Kidney capillary endothelial cell (primary cell): Measurements from ENCODE around the gene EVC2.

Experiments used
- DNase-seq: peaks from one replicate; pipeline ENCODE4 v3.0.0-alpha.2; 2018; ENCODE audit warnings: low spot score

Gene EVC2

DNA sequence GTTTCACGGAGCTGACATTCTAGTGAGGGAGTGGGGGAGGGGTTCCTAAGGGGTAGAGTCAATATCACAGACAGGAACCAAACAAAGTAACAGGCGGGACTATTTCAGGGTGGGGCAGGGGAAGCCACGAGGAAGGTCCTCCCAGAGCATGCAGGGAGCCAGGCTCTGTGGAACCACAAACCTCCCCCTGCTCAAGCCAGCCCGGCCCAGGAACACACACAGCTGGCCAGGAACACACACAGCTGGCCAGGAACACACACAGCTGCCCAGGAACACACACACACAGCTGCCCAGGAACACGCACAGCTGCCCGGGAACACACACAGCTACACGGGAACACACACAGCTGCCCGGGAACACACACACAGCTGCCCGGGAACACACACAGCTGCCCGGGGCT, 24.8 kb downstream of the EVC2 start:
- no peak for DNase-seq

DNA sequence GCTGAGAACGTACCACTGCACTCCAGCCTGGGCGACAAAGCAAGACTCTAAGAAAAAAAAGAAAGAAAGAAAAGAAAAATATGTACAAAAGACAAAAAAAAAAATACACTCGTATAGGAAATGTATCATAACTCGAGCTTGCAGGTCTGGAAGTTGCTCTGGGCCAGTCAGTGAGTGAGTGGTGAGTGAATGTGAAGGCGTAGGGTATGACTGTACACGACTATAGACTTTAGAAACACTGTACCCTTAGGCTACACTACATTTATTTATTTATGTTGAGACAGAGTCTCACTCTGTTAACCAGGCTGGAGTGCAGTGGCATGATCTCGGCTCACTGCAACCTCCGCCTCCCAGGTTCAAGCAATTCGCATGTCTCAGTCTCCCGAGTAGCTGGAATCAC, 29.4 kb downstream of the EVC2 start:
- DNase-seq, result no peak

DNA sequence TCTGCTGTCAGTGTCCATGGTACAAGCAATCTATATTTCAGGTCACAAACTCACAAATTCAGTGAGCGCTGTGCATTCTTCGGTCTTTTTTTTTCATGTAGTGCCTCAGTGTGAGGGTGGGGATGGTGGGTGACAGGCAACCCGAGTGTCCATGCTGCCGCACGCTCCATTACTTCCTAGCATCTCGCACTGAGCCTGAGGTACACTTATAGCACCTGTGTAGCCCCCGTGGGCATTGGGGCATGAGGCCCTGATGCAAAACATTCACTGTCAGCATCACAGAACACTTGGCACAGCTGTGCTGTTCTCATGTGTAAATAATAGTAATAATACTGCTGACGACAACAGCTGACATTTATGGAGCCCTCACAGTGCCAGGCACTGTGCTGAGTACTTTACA, 31.6 kb downstream of the EVC2 start:
- no peak for DNase-seq

DNA sequence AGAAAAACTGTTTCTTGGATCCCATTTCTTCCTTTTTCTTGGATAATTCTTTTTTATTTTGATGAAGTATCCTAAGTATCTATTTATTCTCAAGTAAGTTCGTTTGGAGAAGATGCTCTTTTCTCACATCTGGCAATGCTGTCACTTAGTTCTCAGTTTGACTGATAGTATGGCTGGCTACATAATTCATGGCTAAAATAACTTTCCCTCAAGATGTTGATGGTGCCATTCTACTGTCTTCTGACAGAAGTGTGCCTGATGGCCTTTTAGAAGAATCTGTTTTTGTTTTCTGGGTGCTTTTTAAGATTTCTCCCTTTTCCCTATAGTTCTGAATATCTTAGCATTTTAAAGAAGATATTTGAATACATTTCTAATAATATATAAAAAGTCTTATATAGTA, 41.6 kb downstream of the EVC2 start:
- DNase-seq, result no peak

DNA sequence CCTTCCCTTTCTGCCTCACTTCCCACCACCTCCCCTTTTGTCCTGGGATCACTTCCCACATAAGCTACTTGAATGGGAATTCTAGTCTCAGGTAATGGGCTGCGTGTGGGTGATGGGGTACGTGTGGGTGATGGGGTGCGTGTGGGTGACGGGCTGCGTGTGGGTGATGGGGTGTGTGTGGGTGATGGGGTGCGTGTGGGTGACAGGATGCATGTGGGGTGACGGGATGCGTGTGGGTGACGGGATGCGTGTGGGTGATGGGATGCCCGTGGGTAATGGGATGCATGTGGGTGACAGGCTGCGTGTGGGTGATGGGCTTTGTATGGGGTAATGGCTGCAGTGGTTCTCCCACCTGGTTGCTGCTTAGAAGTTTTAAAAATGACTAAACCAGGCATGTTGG, 43.6 kb downstream of the EVC2 start:
- DNase-seq, result no peak

DNA sequence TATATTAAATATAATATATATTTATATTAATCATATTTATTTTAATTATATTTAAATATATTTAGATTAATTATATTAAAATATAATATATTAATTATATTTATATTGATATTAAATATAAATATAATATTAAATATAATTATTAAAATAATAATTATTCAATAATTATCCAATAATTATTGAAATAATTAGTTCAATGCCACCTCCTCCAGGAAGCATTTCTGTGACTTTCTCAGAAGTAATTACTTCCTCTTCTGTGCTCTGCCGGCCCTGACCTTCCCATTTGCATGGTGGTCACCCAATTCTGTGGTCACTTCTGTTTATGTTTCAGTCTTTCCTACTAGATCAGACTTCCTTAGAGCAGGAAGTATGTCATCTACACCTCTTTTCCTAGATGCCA, 45.8 kb downstream of the EVC2 start:
- DNase-seq, result no peak

DNA sequence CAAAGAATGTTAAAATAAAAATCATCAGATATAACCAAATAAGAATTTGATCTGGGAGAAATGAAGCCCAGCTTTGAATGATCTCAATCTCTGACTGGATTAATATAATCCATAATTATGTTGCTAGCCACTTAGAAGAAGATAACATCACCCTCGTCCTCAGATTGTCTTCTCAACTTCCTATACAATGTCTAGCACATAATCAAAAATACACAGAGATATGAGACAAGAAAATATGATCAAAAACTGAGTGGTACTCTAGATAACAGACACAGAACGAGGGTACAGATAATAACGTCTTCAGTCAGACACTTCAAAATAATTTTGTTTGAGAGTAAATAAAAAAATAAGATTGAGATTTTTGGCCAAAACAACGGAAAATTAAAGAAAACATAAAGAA, 47.1 kb downstream of the EVC2 start:
- DNase-seq, result no peak

DNA sequence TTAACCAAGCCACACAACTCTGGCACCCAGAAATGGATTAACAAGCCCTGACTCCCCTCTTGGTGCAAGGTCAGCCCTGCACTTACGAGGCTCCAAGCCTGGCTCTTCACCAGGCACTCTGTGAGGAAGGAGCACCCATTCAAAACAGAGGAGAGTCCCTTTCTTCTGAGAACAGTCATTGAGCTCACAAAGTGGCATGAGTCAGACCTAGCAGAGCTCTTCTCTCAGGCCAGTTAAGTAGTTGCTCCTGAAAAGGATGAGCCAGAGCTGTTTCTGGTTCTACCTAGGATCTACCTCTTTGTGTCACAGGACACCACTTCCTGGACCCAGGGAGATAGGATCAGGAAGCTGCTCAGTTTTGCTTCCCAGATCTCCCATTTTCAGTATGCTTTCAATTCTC, 48.2 kb downstream of the EVC2 start:
- DNase-seq, result no peak

DNA sequence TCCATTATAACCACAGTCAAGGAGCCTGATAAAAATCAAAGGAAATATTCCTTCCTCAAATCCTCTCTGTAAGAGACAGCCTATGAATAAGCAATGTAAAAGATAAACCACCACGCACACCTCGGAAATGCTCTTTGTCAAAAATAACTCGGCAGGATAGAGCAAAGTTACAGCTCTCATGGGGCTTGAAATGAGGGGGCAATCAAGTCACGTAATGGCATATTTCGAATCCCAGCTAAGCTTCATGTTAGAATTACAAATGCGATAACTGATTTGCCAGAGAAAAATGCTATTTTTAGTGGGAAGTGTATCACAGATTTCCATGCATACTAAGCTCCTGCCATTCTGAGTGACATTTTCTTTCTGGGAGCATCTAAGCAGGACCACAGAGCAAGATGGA, 49.4 kb downstream of the EVC2 start:
- DNase-seq, result no peak

DNA sequence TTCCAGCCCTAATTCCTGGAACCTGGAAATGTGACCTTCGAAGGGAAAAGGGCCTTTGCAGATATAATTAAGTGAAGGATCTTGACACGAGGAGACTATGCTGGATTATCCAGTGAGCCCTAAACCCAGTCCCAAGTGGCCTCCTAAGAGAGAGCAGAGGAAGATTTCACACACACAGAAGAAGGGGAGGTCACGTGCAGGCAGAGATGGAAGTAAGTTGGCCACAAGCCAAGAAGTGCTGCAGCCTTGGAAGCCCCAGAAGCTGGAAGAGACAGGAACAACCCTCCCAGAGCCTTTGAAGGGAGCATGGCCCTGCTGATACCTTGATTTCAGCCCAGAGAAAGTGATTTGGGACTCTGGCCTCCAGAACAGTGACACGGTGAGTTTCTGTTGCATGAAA, 51.9 kb downstream of the EVC2 start:
- no peak for DNase-seq

DNA sequence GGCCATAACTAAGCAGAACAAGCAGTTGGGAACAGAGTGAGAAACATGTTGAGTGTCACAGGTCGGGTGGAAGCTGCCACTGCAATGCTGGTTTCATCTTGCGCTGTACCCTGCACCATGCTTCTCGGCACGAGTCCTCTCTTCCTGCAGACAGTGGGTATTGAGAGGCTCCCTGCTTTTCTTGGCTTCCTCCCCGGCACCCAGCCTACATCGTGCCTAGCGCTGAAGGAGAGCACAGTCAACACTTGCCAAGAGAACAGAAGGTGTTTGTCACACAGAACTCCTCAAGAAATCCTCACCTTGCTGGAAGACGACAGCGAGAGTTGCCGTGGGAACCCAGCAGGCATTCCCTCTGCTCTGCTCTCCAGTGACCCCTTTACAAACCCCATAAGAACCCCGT, 53.6 kb downstream of the EVC2 start:
- no peak for DNase-seq

DNA sequence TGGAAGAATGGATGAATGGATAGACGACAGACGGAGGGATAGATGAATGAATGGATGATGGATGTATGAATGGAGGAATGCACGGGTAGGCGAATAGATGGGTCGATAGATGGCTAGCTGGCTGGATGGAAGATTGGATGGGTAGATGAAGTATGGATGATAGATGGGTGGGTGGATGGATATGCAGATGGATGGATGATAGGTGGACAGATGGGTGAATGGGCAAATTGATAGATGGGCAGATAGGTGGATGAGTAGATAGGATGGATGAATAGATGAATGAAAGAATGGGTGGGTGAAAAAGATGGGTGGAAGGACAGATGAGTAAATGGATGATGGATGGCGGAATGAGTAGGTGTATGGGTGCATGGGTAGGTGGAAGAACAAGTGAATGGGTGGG, 57.3 kb downstream of the EVC2 start:
- no peak for DNase-seq

DNA sequence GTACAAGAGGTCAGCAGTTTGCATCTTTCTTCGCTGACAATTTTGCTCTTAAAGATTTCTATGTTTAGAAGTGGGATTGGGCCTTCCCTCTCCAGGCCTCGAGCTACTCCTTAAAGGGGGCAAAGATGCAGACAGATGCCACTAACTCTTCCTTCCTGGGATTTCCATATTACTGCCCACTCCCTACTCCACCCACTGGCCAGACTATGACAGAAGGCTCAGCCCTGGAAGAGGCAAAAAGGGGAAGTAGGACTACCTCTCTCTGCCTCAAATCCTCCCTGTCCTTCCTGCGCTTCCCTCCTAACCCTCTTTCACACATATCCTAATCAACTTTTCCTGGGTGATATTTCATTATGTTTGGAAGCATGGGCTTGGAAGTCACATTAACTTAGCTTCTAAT, 58.3 kb downstream of the EVC2 start:
- no peak for DNase-seq

DNA sequence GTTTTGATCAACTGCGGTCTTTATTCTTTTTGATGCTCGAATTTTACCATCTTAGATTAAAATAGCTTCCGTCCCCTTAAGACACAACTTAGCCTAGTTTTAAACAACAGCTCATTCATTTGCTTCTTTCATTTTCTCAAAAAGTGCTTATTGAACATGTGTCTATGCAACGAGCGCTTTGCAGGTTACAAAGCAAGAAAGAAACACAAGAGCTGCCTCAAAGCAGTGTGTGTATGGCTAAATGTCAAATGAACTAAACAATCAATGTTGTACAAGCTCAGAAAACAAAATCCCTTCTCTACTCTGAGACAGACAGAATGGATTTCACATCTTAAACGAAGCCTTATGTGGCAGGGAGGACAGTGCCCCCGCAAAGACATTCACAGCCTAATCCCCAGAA, 61.0 kb downstream of the EVC2 start:
- no peak for DNase-seq

DNA sequence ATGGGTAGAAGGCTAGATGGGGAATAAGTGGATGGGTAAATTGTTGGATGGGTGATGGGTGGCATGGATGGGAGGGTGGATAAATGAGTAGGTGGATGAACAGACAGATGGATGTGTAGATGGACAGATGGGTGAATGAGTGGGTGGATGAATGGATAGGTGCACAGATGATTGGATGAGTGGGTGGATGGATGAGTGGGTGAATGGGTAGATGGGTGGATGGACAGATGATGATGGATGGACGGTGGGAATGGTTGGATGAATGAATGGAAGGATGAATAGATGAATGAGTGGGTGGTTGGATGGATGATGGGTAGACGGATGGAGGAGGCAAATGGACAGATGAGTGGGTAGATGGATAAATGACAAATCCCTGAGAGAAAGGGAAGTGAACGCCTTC, 68.3 kb downstream of the EVC2 start:
- no peak for DNase-seq

DNA sequence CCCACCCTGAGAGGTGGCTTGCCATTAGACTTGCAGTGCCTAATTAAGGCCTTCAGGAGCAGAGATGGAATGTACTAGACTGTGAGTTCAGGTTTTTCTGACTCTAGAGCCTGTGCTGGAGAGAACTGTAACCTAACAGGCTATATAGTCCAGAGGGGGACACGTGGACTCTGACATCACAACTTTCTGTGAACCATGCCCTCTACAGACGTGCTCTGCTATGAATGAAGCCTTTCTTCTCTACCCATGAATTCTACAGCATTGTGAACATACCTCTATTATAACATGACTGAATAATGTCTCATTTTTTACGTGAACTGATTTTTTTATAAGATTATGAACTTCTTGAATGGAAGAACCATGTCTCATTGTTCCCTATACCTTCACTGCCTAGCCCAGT, 68.8 kb downstream of the EVC2 start:
- no peak for DNase-seq

DNA sequence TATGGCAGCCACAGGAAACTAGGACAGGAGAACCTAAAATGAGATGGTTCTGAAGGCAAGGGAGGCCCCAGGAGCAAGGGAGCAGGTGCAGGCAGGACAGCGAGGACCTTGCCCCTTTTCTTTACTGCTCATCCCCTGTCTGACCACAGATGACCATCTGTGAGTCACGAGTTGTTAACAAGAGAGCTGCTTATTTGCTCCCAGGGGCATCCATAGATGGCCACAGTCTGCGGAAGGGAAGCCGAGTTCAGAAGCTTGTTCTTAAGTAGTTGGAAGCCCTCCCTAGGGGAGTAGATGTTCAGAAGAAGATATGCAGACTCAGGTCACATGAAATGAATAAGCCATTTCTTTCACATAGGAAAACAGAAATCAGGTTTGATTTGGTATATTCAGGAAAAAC, 69.4 kb downstream of the EVC2 start:
- no peak for DNase-seq

DNA sequence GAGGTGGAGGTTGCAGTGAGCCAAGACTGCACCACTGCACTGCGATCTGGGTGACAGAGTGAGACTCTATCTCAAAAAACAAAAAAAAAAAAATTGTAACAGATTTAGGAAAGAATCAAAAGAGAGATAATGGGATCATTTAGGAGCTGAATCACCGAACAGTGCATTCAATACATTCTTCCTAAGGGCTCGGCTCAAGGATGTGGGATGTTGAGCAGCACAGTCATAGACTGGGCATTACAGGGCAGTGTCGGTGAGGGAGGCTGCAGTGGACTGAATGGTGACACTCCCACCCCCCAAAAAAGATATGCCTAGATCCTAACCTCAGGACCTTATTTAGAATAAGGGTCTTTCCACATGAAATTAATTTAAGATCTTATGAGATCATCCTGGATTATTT, 70.0 kb downstream of the EVC2 start:
- no peak for DNase-seq

DNA sequence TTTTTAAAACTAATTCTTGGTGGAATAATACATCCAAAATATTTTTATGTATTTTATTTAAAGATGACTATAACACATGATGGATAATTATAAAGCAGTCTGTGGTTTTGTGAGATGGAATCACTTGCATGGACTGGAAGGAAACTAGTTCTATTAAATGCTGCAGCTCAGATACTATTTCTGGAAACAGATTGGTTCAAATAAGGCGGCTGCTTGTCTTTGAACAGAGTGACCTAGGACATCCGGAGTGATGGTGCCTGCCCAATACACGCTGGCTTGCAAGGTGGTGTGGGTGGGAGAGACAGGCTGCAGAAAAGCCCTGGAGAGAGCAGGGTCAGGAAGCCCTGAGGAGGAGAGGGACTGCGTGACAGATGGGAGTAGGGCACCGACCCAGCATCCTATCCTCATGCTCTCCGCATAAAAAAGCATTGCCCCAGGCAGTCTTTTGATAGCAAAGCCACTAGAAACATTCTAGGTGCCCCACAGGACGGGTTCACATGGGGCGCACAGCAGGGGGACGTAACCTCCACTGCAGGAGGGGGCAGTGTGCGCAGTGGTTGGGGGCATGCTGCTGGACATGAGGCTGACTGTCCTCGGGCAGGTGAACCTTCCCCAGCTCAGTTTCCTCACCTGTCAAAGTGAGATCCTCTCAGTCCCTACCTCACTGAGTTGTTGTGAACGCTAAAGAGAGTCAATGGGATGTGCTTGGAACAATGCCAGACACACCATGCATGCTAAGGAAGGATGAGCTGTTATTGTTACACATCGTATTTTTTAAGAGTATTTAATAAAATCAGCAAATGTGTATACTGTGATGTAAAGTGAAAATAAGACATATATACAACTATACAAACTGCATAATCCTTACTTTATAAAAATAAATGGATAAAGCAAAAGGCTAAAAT, 71.3 kb downstream of the EVC2 start:
- DNase-seq, result no peak

DNA sequence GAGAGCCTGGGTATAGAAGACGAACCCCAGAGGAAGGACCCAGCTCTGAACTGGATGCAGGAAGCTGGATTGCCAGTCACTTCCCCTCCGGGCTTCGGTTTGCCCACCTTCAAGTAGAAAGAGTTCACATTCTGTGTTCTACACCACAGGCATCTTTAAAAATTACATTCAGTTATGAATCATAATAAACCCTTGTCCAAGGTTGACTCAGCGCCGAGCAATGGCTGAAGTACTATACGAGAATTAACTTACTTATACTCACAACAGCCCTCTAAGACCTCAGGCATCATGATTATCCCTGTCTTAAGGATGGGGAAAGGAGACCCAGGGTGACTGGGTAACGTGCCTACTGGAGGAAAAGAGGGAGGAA, 72.5 kb downstream of the EVC2 start:
- DNase-seq, result no peak

DNA sequence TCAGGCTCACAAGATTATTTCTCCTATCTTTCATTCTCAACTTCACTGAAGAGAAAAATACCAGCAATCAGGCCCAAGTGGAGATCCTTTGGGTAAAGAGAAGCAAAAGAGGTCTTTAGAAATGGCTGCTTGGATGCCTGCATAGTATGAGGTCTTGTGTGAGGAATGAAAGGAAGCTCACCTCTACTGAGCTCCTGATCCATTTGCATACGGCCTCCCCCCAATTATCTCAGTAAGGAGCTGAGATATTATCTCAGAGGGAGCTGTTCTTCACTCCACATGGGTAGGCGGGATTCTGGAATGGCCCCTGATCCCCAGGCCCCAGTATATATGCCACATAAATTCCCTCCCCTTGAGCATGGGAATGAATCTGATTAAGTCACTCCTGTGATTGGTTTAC, 75.8 kb downstream of the EVC2 start:
- DNase-seq, result no peak

DNA sequence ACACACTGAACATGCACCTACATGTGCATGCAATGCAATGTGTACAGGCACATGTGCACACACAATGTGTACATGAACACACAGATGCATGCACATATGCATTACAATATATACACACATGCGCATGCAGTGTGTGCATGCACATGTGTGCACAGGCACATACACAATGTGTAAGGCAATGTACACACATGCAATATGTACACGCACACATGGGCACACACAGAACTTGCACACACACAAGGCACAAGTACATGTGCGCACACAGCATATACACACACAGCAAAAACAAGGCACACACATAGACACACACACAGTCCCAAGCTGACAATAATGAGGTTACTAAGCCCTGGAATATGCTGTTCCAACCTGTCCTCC, 76.3 kb downstream of the EVC2 start:
- no peak for DNase-seq

DNA sequence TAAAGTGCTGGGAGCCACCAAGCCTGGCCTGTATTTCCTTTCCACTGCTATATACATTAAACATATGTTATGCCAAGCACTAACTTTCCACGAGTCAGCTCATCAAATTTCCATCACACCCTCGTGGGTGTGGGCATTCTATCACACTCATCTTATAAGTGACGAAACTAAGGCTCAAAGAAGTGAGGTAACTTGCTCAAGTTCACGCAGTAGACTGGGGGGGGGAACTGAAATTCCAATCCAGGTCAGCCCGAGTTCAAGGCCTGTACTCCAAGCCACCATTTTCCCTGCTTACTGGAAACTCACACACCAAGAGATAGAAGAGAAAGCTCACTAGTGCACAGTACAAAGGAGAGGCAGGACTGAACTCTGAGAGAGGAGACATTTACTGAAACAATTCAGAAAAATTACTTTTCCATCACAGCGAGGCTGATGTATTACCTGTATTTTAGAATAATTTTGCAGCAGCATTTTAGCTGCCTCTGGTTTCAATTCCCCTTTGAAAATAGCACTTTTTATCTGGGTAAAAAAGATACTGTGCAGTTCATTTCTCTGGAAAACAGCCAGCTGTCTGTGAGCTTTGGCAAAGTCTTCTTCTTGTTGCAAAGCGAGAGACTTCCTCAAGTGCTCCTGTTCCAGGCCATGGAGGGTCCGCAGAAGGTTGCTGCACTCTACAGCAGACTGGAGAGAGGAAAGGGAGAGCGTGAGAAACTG, 76.8 kb downstream of the EVC2 start:
- DNase-seq, result no peak

DNA sequence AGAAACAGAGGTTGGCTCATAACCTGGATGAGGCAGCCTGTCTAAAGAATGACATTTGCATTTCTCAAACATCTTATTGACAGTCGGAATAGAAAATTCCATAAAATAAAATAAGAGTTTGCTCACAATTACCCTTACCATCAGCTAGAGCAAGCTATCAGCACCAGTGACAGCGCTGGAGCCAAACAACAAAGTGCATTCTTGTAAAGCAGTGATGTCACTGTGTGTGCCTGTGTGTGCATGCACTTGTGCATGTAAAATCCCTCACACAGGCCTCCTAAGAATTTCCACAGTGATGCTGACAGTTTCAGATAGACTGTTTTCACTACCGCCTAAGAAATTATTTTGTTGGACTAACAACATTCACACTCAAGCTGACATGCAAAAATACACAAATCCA, 77.6 kb downstream of the EVC2 start:
- DNase-seq, result no peak
